NCI-H82 treated with DMSO at 0.1 percent for 48 hours (cell line): Measurements from ENCODE around the gene ZNF234.
"Not testable (repeated sequence)": the region's sequence is repeated elsewhere in the genome, so short reads cannot be mapped to it uniquely, and the experiment has no call there.

ENCODE experiments used
- DNase-seq: peaks from one replicate; lab custom pipeline; 2025; ENCODE audit not compliant: unreplicated experiment; lab: John Stamatoyannopoulos, UW

ZNF234 gene

GRCh38 chr19:44180968-44181367, 39.6 kb downstream of the ZNF234 start:
- DNase-seq, result no peak

- no peak for DNase-seq
Measured at GRCh38 chr19:44182145-44182544, 40.8 kb downstream of the ZNF234 start.

- DNase-seq, result no peak
Measured at GRCh38 chr19:44190020-44190419, 48.7 kb downstream of the ZNF234 start.

DNA sequence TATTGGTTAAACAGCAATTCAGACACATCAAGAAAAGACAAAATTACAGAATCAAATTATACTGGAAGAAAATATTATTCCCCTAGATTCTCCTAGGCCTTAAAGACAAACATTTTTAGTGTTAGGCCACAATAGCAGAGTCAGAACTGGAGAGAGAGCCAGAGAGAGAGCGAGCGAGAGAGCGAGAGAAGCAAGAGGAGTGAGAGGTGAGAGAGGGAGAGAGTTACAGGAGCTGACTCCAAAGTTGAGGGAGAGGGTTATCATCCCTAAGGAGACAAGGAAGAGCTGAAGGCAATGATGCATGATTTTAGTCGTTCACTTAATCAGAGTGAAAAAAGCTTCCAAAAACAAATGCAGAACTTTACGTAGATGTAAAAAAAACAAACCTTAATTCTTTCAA, 50.8 kb downstream of the ZNF234 start:
- DNase-seq, result no peak

DNA sequence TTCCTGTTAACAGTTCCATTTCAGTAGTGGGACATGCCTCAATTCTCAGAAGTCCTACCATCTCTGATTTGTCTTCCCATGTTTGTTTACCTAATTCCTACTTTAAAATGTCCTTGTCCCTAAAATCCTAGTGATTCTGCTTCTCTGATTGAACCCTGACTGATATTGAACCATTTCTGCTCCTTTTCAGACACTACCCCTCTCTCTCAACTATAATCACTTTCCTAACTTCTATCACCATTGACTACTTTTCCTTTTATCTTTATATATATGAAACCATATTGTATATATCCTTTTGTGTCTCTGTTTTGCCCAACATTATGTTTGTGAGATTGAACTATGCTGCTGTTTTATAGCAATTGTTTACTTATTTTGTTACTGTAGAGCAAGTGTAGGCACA, 55.4 kb downstream of the ZNF234 start:
- no peak for DNase-seq

DNA sequence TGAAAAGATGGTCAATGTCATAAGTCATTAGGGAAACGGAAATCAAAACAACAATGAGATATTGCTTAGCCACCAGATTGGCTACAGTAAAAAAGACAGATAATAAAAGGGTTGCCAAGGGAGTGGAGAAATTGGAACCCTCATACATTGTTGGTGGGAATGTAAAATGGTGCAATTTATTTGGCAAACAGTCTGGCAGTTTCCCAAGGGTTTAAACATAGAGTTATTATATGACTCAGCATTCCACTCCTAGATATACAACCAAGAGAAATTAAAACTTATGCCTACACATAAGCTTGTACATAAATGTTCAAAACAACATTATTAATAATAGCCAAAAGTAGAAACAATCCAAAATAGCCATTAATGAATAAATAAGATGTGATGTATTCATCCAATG, 61.1 kb downstream of the ZNF234 start:
- DNase-seq, result no peak

DNA sequence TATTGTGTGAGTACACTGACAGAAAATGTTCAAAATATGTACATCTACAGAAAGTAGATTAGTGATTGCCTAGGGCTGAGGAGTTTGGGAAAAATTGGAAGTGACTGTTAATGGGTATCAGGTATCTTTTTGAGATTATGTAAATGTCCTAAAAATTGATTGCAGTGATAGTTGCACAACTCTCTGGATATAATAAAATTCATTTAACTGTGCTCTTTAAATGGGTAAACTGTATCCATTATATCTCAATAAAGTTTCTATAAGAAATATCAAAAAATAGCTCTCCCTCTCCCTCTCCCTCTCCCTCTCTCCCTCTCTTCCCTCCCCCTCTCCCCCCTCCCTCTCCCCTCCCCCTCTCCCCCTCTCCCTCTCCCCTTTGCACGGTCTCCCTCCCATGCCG, 61.6 kb downstream of the ZNF234 start:
- no peak for DNase-seq

DNA sequence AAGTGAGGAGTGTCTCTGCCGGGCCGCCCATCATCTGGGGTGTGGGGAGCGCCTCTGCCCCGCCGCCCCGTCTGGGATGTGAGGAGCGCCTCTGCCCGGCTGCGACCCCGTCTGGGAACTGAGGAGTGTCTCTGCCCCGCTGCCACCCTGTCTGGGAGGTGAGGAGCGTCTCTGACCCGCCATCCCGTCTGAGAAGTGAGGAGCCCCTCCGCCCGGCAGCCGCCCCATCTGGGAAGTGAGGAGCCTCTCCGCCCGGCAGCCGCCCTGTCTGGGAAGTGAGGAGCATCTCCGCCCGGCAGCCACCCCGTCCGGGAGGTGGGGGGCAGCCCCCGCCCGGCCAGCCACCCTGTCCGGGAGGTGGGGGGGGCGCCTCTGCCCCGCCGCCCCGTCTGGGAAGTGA, 62.5 kb downstream of the ZNF234 start:
- DNase-seq, result not testable (repeated sequence)

- DNase-seq, result no peak
Measured at GRCh38 chr19:44204772-44205171, 63.4 kb downstream of the ZNF234 start.

DNA sequence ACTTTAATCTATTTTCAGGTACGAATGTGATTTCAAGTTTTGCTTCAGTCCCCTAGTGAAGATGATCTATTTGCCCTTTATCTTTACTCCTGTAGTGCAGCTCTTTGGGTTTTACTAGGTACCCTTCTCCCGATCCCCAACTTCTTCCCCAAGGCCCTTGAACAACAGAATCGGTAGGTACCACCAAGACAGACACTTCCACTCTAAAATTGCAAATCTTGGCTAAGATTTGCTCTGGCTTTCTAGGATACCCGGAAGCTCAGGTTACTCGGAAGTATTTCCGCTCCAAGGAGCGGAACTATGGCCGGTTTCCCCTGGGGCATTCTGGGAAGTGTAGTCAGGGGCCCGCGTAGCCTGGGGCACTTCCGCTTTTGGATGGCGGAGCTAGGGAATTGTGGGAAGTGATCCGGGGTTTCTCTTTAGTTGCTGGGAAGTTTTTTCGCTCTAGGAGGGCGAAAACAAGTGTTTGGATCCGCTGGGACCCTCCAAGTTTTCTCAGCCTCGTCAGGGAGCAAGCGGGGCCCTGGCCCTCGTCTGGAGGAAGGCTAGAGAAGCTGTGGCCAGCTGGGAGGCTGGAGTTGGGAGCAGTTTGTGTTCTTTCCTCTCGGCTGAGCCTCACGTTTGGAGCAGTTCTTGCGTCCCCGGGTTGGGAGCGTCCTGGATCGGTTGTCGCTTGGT, 65.9 kb downstream of the ZNF234 start:
- DNase-seq, result peak; percentile 71
